ENCODE results near the gene HSPH1.

The HSPH1 gene

DNA sequence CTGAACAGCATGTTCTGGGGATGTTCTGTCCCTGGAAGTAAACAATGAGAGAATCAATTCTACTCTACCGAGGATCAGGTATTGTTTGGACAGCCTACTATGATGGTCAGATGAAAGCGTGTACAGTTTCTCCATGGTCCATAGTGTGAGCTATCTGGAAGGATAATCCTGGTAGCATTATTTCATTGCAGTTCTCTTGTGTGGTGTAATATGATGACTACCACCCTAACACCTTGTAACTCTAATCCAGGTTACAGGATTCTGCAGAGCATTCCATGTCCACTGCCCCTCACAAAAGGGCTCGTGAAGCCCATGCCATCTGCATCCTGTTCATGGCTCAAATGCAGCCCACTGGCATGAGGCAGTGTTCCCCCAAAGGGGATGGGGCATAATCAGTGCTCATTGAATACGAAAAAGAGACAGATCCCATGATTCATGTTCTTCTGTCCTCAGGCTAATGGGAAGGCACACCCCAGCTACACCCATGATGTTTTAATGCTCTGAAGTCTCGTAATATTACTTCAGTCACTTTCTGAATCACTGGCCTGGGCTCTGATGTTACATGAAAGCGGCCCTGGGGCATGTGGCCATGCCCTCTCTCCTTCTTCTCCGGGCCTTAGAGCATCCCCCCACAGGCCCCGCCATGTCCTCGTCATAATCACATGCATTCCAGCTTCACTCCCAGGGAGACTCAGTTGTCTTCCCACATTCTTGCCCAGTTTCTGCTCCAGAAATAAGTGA, 68.4 kb downstream of the HSPH1 start:
- DNase-seq: no peak

DNA sequence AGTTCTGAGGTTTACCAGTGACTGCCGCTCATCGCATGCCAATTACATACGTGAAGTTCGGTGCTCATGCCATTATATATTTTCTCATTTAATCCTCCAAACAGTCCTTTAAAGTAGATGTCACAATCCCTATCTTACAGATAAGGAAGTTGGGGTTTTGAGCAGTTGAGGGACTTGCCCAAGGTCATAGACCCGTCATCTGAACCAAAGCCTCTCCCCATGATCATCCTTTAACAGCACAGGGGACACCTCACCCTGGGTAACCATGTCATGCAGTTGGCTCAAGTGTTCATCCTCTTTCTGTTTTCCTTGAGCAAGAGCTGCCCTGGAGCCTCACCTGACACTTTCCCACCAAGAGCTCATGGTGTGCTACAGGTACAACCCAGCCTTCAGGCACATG, 69.1 kb downstream of the HSPH1 start:
- no peak for DNase-seq

DNA sequence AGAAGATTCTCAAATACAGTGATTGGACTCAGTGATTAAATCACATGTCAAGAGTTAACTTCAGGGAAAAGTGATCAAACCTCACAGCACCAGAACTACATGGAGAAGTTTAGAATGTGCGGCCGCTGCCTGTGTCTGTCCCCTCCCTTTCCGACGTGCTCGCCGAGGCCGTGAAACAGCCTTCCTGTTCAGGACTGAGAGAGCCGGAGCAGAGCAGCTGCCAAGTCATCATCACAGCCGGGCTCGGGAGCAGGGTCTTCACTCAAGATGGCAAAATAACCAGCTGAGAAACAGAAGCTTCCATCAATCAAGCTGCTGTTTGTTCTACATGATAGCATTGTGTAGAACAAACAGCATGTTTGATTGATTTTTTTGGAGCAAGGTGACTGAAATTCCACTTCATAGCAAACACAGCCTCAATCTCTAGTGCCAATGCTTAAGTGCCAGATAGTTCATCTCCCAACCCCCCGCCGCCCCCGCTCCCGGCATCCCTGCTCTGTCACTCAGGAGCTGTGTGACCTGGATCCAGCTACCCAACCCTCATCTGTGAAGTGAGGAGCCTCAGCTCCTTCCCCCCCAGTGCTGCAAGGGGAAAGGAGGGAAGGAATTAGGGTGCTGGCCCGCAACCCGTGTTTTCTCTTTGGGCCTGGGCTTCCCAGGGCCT, 70.6 kb downstream of the HSPH1 start:
- DNase-seq: no peak

DNA sequence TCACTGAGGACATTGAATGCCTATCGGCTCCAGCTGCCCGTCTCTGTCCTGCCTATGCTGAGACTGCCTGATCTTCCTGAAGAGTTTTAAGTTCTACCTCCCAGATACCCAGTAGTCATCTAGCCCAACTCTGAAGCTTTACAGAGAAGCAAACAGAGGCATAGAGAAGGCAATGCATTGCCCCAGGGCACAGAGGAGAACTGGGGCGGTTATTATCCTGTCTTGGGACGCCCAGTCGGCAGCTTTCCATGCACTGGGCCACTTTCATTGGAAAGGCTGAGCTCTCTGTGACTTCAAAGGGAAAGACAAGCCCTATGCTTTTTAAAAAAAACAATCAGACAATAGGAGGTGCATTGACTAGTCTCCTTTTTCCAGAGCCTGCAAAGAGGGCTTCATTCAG, 71.6 kb downstream of the HSPH1 start:
- DNase-seq: no peak

DNA sequence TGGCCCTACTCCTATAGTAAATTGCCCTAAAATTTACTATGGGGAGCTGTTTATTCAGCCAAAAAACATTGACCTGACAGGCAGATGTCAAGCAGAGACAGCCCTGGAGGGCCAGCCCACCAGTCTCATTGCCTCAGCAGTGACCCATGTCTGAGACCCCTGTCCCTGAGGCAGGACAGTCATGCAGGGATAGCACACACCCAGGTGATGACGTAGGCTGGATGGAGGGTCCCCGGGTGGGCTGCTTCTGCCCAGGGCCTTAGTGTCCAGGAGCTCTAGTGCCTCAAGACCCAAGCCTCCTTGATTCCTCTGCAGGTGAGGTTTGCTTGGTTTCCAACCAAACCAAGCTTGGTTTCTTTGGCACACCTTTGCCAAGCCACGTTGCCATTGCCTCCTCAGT, 72.1 kb downstream of the HSPH1 start:
- DNase-seq: no peak

DNA sequence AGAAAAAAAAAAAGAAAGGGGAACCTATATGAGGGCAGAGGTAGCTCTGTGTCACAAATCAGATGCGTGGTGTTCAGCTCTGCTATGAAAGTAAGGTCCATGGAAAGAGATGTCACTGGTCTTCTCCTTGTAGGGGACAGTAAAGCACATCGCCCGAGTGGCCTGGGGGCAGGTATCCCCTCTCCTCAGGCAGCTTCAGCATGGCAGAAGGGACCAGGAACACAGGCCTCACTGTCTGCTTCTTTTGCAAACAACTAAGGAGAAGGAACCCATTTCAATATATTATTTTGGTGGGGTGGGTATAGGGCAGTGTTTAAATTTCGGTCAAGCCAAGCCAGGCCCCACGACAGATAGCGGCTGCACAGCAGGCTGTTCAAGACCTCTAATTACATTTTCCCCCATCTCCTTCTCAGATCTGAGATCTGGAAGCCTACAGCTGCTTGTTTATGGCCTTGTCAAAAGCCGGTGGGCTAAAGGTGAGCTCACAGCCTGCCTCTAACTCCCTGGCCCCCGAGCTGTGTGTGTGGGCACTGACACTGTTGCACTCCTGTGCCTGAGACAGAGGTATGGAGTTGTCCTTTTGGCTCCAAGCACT, 72.8 kb downstream of the HSPH1 start:
- DNase-seq: no peak
